Esophagus squamous epithelium (tissue), 5 donors: ENCODE data around the gene CARMIL1. TPM values are rescaled to one million over a fixed set of nuclear protein-coding genes. Genes with fewer than 3 reads are reported as not detected.

Experiments
- DNase-seq: peaks from one replicate; lab custom pipeline; 2025; lab: John Stamatoyannopoulos, UW
- H3K27ac ChIP-seq, 4 donors: fragments of 200-600 bp; sonication (generic); one replicate each; pipeline ENCODE4 v1.5.1; 2016 to 2019; ENCODE audit warnings: mild to moderate bottlenecking in 1 of 4
- H3K27me3 ChIP-seq, 4 donors: fragments of 200-600 bp; sonication (generic); 1 replicate in 3 of 4; 2 replicates in 1 of 4; pipeline versions ENCODE4 v1.5.1 to v1.6.0; 2017 to 2021; ENCODE audit warnings: antibody characterized with exemption in 1 of 4
- H3K36me3 ChIP-seq, 3 donors: fragments of 200-600 bp; sonication (generic); one replicate each; pipeline ENCODE4 v1.5.1; 2016 to 2019
- H3K4me1 ChIP-seq, 3 donors: fragments of 200-600 bp; sonication (generic); one replicate each; pipeline ENCODE4 v1.5.1; 2017 to 2019
- H3K4me3 ChIP-seq, 4 donors: fragments of 200-600 bp; sonication (generic); 1 replicate in 3 of 4; 2 replicates in 1 of 4; pipeline ENCODE4 v1.5.1; 2016 to 2019; ENCODE audit warnings: mild to moderate bottlenecking in 2 of 4, moderate library complexity in 1 of 4
- H3K9me3 ChIP-seq, 3 donors: fragments of 200-600 bp; sonication (generic); one replicate each; pipeline ENCODE4 v1.5.1; 2016 to 2019
- CTCF ChIP-seq, 6 experiments: fragments of 450-650 bp in 4 of 6; fragments of 200-600 bp in 2 of 6; sonication (generic) in 2 of 6; IDR thresholded peaks; one replicate each; pipeline ENCODE4 v1.5.1; 2016 to 2019; ENCODE audit warnings: antibody characterized with exemption in 6 of 6, mild to moderate bottlenecking in 4 of 6, moderate library complexity in 4 of 6
- POLR2A ChIP-seq, 4 donors: fragments of 450-650 bp; IDR thresholded peaks; one replicate each; pipeline ENCODE4 v1.6.1; 2017; ENCODE audit warnings: antibody characterized with exemption in 4 of 4, mild to moderate bottlenecking in 4 of 4, moderate library complexity in 3 of 4
- WGBS, 2 donors: methylation state at CpG; one replicate each; pipeline ENCODE4 v1.1.5; 2018; 5-methylcytosine and 5-hydroxymethylcytosine counted together
- intact Hi-C: fragments of 100-400 bp; cut with DNase I; formaldehyde crosslinking; loops from one replicate; pipeline ENCODE4 v1.15.0; 2022
- total RNA-seq, 4 donors: library from RNA; depleted of rRNA; stranded (reverse); fragments of >200 nt; gene quantifications; one replicate each; pipeline ENCODE4 v1.1.0, GENCODE V29; 2016
- donor health status: DM: yes; HTN: yes; CAD: no.

Gene CARMIL1
- total RNA-seq, 4 donors from 2014 or later = 7.2 to 19.7 (median 18.3) TPM

- 57 to 61% methylated on average over 4 of the region's 4 CpGs for WGBS, 2 donors
Measured at GRCh38 chr6:25334793-25335192, 55.6 kb downstream of the CARMIL1 start.

GRCh38 chr6:25336996-25337395 lies 57.8 kb downstream of the CARMIL1 start:
- H3K9me3 ChIP-seq = no peaks in the 10 kb centered on the region
- no peak for DNase-seq
- WGBS, 2 donors = 80 to 88% methylated on average over 2 of the region's 2 CpGs
- TF ChIP-seq POLR2A (IDR thresholded peaks at IDR 0.05) (no peak), CTCF (IDR thresholded peaks at IDR 0.05) (no peak)
- no peak overlapping the region for H3K4me3 ChIP-seq
- intact Hi-C loops = no loop called here
- H3K27me3 ChIP-seq = no peaks in the 10 kb centered on the region
- H3K4me1 ChIP-seq = peaks cover 0 to 37% (median 3%) of the 10 kb centered on the region in 3 donors
- no peaks in the 10 kb centered on the region for H3K36me3 ChIP-seq
- no peak overlapping the region for H3K27ac ChIP-seq

More at GRCh38 chr6:25334793-25335192, 55.6 kb downstream of the CARMIL1 start:
- DNase-seq = no peak
- Histone ChIP-seq H3K36me3 (no peaks in the 10 kb centered on the region), H3K4me1 (peaks cover 0 to 50% (median 3%) of the 10 kb centered on the region in 3 donors), H3K9me3 (no peaks in the 10 kb centered on the region), H3K4me3 (no peak overlapping the region), H3K27me3 (no peaks in the 10 kb centered on the region), H3K27ac (no peak overlapping the region)
- TF ChIP-seq POLR2A (IDR thresholded peaks at IDR 0.05) = no peak
- no peak for TF ChIP-seq CTCF (IDR thresholded peaks at IDR 0.05)
- intact Hi-C loops = no loop called here

GRCh38 chr6:25337431-25337830 lies 58.3 kb downstream of the CARMIL1 start:
- no peaks in the 10 kb centered on the region for H3K27me3 ChIP-seq
- H3K36me3 ChIP-seq = no peaks in the 10 kb centered on the region
- H3K27ac ChIP-seq = no peak overlapping the region
- H3K4me1 ChIP-seq = peaks cover 0 to 37% (median 3%) of the 10 kb centered on the region in 3 donors
- H3K4me3 ChIP-seq = no peak overlapping the region
- whole genome bisulfite sequencing, 2 donors = 79 to 90% methylated on average over 4 of the region's 4 CpGs
- TF ChIP-seq POLR2A (IDR thresholded peaks at IDR 0.05) (no peak), CTCF (IDR thresholded peaks at IDR 0.05) (no peak)
- H3K9me3 ChIP-seq = no peaks in the 10 kb centered on the region
- intact Hi-C loops = no loop called here
- no peak for DNase-seq

- Histone ChIP-seq H3K4me3 (no peak overlapping the region), H3K27me3 (no peaks in the 10 kb centered on the region), H3K9me3 (no peaks in the 10 kb centered on the region), H3K36me3 (no peaks in the 10 kb centered on the region), H3K27ac (no peak overlapping the region), H3K4me1 (peaks cover 0 to 11% (median 0%) of the 10 kb centered on the region in 3 donors)
- intact Hi-C loops = no loop called here
- no peak for DNase-seq
- WGBS, 2 donors = 76 to 84% methylated on average over 6 of the region's 6 CpGs
- TF ChIP-seq POLR2A (IDR thresholded peaks at IDR 0.05) = no peak
- TF ChIP-seq CTCF (IDR thresholded peaks at IDR 0.05) = no peak
Measured at GRCh38 chr6:25340431-25341202, 61.4 kb downstream of the CARMIL1 start.

- 87 to 94% methylated on average over 3 of the region's 3 CpGs for WGBS, 2 donors
- H3K27ac ChIP-seq = no peak overlapping the region
- no peak for DNase-seq
Measured at GRCh38 chr6:25341203-25341552, 62.0 kb downstream of the CARMIL1 start.

More at GRCh38 chr6:25341203-25341552, 62.0 kb downstream of the CARMIL1 start:
- H3K27me3 ChIP-seq = no peaks in the 10 kb centered on the region
- intact Hi-C loops = no loop called here
- peaks cover 0 to 9% (median 0%) of the 10 kb centered on the region in 3 donors for H3K4me1 ChIP-seq
- no peaks in the 10 kb centered on the region for H3K36me3 ChIP-seq
- no peaks in the 10 kb centered on the region for H3K9me3 ChIP-seq
- no peak for TF ChIP-seq CTCF (IDR thresholded peaks at IDR 0.05)
- no peak for TF ChIP-seq POLR2A (IDR thresholded peaks at IDR 0.05)
- H3K4me3 ChIP-seq = no peak overlapping the region
